K562 (cell line): ENCODE data around the gene CHSY1. TPM values are rescaled to one million over a fixed set of nuclear protein-coding genes. Genes with fewer than 3 reads are reported as not detected.

Source experiments
- ARID4B ChIP-seq: sonication (generic); formaldehyde crosslinking; IDR thresholded peaks from 2 replicates; pipeline ENCODE4 v1.8.0; 2022; ENCODE audit warnings: mild to moderate bottlenecking, missing genetic modification reagents
- CBX5 ChIP-seq: IDR thresholded peaks from 2 replicates; pipeline ENCODE4 v1.6.1; 2014; ENCODE audit warnings: low read depth, borderline replicate concordance
- HOXB6 ChIP-seq: fragments of 250-450 bp; sonication (Bioruptor Pico); IDR thresholded peaks from 2 replicates; pipeline ENCODE4 v1.5.1; 2022; ENCODE audit warnings: mild to moderate bottlenecking, borderline replicate concordance
- KAT7 ChIP-seq: sonication (generic); formaldehyde crosslinking; IDR thresholded peaks from 2 replicates; pipeline ENCODE4 v1.8.0; 2022; ENCODE audit warnings: missing genetic modification reagents, mild to moderate bottlenecking, borderline replicate concordance
- MTA3 ChIP-seq: fragments of 450-650 bp; formaldehyde crosslinking; IDR thresholded peaks from 2 replicates; pipeline ENCODE4 v1.6.1; 2017; ENCODE audit warnings: mild to moderate bottlenecking, borderline replicate concordance
- NKRF ChIP-seq: fragments of 450-650 bp; IDR thresholded peaks from 2 replicates; pipeline ENCODE4 v1.6.1; 2016; ENCODE audit warnings: borderline replicate concordance
- POLR2H ChIP-seq: IDR thresholded peaks from 2 replicates; pipeline ENCODE4 v1.6.1; 2016; ENCODE audit warnings: missing genetic modification characterization, low read depth, mild to moderate bottlenecking, control low read depth, missing compliant biosample characterization, moderate library complexity
- PRMT5 ChIP-seq: sonication (generic); formaldehyde crosslinking; IDR thresholded peaks from 2 replicates; pipeline ENCODE4 v1.5.0; 2020; ENCODE audit warnings: missing genetic modification reagents
- RBBP5 ChIP-seq: fragments of 200-600 bp; sonication (generic); IDR thresholded peaks from 2 replicates; pipeline ENCODE4 v1.6.1; 2012; ENCODE audit warnings: borderline replicate concordance, mild to moderate bottlenecking, low read length, control low read depth, inconsistent platforms; ENCODE audit not compliant: insufficient read depth, poor library complexity, severe bottlenecking
- RBFOX2 ChIP-seq: fragments of 200-400 bp; formaldehyde crosslinking; IDR thresholded peaks from 2 replicates; pipeline ENCODE4 v1.6.1; 2017; ENCODE audit warnings: low read depth, mild to moderate bottlenecking, low read length, moderate library complexity
- RFX1 ChIP-seq: fragments of 450-650 bp; IDR thresholded peaks from 2 replicates; pipeline ENCODE4 v1.6.1; 2016; ENCODE audit warnings: mild to moderate bottlenecking, moderate library complexity
- UBTF ChIP-seq, 2 experiments: IDR thresholded peaks; 2 replicates each; pipeline ENCODE4 v1.6.1; 2012; ENCODE audit warnings: improper control_type of control experiment in 2 of 2, low read depth in 2 of 2, low read length in 2 of 2, borderline replicate concordance in 1 of 2
- ZBTB43 ChIP-seq: sonication (generic); formaldehyde crosslinking; IDR thresholded peaks from 2 replicates; pipeline ENCODE4 v1.8.0; 2023; ENCODE audit warnings: mild to moderate bottlenecking, missing genetic modification reagents
- polyA plus RNA-seq, 8 experiments: library from polyadenylated mRNA; depleted of rRNA in 4 of 8; stranded (reverse) in 5 of 8; unstranded in 3 of 8; fragments of >200 nt; fragmentation: Nextera tagmentation in 2 of 8; fragmentation: Illumina TruSeq in 1 of 8; extraction: Ambion mirVana in 2 of 8; extraction: Trizol in 1 of 8; gene quantifications; 2 replicates each; pipeline versions ENCODE4 v1.2.1 to v1.2.3, GENCODE V29; 2011 to 2014; ENCODE audit warnings: inconsistent platforms in 1 of 8, missing spikeins in 1 of 8
- total RNA-seq, 7 experiments: library from RNA; depleted of rRNA in 6 of 7; stranded (reverse); fragments of >200 nt in 6 of 7; fragmentation: Illumina TruSeq in 2 of 7; extraction: Trizol in 2 of 7; gene quantifications; 2 replicates each; pipeline versions ENCODE4 v1.2.1 to v1.2.3, GENCODE V29; 2011 to 2021; ENCODE audit warnings: low replicate concordance in 1 of 7

The CHSY1 gene
- total and polyA plus RNA-seq, 9 of the 15 experiments (the other 6 are each of a cell fraction or from before 2014, with no cell fraction given) = 7.0 to 16.4 (median 13.4) TPM

- TF ChIP-seq ZBTB43 = no peak
- TF ChIP-seq HOXB6 (CRISPR knock-in tag) = no peak
- no peak for TF ChIP-seq RFX1
- peak; percentile 63 for TF ChIP-seq POLR2H (tag)
- peak; percentile 37; the same call in 1 of the 2 replicates for TF ChIP-seq MTA3
- no peak for TF ChIP-seq PRMT5 (CRISPR knock-in tag)
- TF ChIP-seq CBX5 = no peak
- TF ChIP-seq RBFOX2 = peak; percentile 95
- TF ChIP-seq ARID4B (CRISPR knock-in tag) = peak; percentile 90
- TF ChIP-seq KAT7 (CRISPR knock-in tag) = 0 out of 2 replicates have a peak, but pooled peaks have one; percentile 43
- peak; percentile 52; the same call in 1 of the 2 replicates for TF ChIP-seq NKRF
- TF ChIP-seq RBBP5 = peak; percentile 76
- 0 out of 4 replicates have a peak, but pooled peaks of 1 of the 2 experiments have one; percentile 40 for TF ChIP-seq UBTF (IDR thresholded peaks at IDR 0.05; ENCODE audit: borderline replicate concordance in 1 of 2, low read depth in 2 of 2, low read length in 2 of 2)
Observed at GRCh38 chr15:101277038-101277822, 25.4 kb upstream of the CHSY1 start, which contains the start of gene SELENOS (continued).
